ENCODE results near the gene KAZN.

Gene KAZN

GRCh38 chr1:14841456-14841855, 243.0 kb downstream of the KAZN start:
- H3K9me2 ChIP-seq (replicated peaks; ENCODE audit: insufficient read depth, low read length) = no peaks in the 10 kb centered on the region
- DNase-seq = no peak
- no peak overlapping the region for H2AFZ ChIP-seq (ENCODE audit: low read length)
- H3K4me2 ChIP-seq (ENCODE audit: low read depth, low read length) = no peak overlapping the region
- peaks cover 22% of the 10 kb centered on the region for H3F3A ChIP-seq (ENCODE audit: insufficient read depth, low read length)
- H3K27ac ChIP-seq (ENCODE audit: low read length) = no peak overlapping the region
- no peak overlapping the region for H3K4me3 ChIP-seq (ENCODE audit: low read length)
- no peak overlapping the region for H3K9ac ChIP-seq (ENCODE audit: low read length)
- no peaks in the 10 kb centered on the region for H3K36me3 ChIP-seq (replicated peaks; ENCODE audit: insufficient read depth, low read length)
- no peak for TF ChIP-seq EZH2 (optimal IDR thresholded peaks at IDR 0.05; ENCODE audit: low read depth, low read length)
- TF ChIP-seq EZH2phosphoT487 (IDR thresholded peaks at IDR 0.05; ENCODE audit: low read length) = no peak
- no peak for TF ChIP-seq CTCF (IDR thresholded peaks at IDR 0.05; ENCODE audit: low read length)
- peaks cover 13% of the 10 kb centered on the region for H3K4me1 ChIP-seq (ENCODE audit: low read length)
- H4K20me1 ChIP-seq (ENCODE audit: insufficient read depth, low read length) = no peaks in the 10 kb centered on the region
- no peaks in the 10 kb centered on the region for H3K27me3 ChIP-seq (replicated peaks; ENCODE audit: insufficient read depth, low read length)
- no peaks in the 10 kb centered on the region for H3K79me2 ChIP-seq (ENCODE audit: low read length)
- no peaks in the 10 kb centered on the region for H3K9me3 ChIP-seq (replicated peaks; ENCODE audit: insufficient read depth, low read length)

- H3K27ac ChIP-seq (ENCODE audit: low read length) = no peak overlapping the region
- no peaks in the 10 kb centered on the region for H3K9me3 ChIP-seq (replicated peaks; ENCODE audit: insufficient read depth, low read length)
- no peak overlapping the region for H3K4me2 ChIP-seq (ENCODE audit: low read depth, low read length)
- H3K27me3 ChIP-seq (replicated peaks; ENCODE audit: insufficient read depth, low read length) = no peaks in the 10 kb centered on the region
- peaks cover 13% of the 10 kb centered on the region for H3K4me1 ChIP-seq (ENCODE audit: low read length)
- no peak overlapping the region for H3K4me3 ChIP-seq (ENCODE audit: low read length)
- H3K79me2 ChIP-seq (ENCODE audit: low read length) = no peaks in the 10 kb centered on the region
- no peak overlapping the region for H3K9ac ChIP-seq (ENCODE audit: low read length)
- peaks cover 17% of the 10 kb centered on the region for H3F3A ChIP-seq (ENCODE audit: insufficient read depth, low read length)
- H3K36me3 ChIP-seq (replicated peaks; ENCODE audit: insufficient read depth, low read length) = no peaks in the 10 kb centered on the region
- no peak for TF ChIP-seq CTCF (IDR thresholded peaks at IDR 0.05; ENCODE audit: low read length)
- no peak for TF ChIP-seq EZH2phosphoT487 (IDR thresholded peaks at IDR 0.05; ENCODE audit: low read length)
- TF ChIP-seq EZH2 (optimal IDR thresholded peaks at IDR 0.05; ENCODE audit: low read depth, low read length) = no peak
- H3K9me2 ChIP-seq (replicated peaks; ENCODE audit: insufficient read depth, low read length) = no peaks in the 10 kb centered on the region
- no peak overlapping the region for H2AFZ ChIP-seq (ENCODE audit: low read length)
- no peak for DNase-seq
- H4K20me1 ChIP-seq (ENCODE audit: insufficient read depth, low read length) = no peaks in the 10 kb centered on the region
Measured at GRCh38 chr1:14841951-14842350, 243.5 kb downstream of the KAZN start.

GRCh38 chr1:14842361-14842760, 243.9 kb downstream of the KAZN start:
- TF ChIP-seq CTCF (IDR thresholded peaks at IDR 0.05; ENCODE audit: low read length) (no peak), EZH2 (optimal IDR thresholded peaks at IDR 0.05; ENCODE audit: low read depth, low read length) (no peak), EZH2phosphoT487 (IDR thresholded peaks at IDR 0.05; ENCODE audit: low read length) (no peak)
- no peak overlapping the region for H3K4me3 ChIP-seq (ENCODE audit: low read length)
- no peaks in the 10 kb centered on the region for H3K79me2 ChIP-seq (ENCODE audit: low read length)
- H3K27me3 ChIP-seq (replicated peaks; ENCODE audit: insufficient read depth, low read length) = no peaks in the 10 kb centered on the region
- H3F3A ChIP-seq (ENCODE audit: insufficient read depth, low read length) = peaks cover 12% of the 10 kb centered on the region
- H2AFZ ChIP-seq (ENCODE audit: low read length) = no peak overlapping the region
- no peak for DNase-seq
- no peak overlapping the region for H3K27ac ChIP-seq (ENCODE audit: low read length)
- no peaks in the 10 kb centered on the region for H3K9me3 ChIP-seq (replicated peaks; ENCODE audit: insufficient read depth, low read length)
- H4K20me1 ChIP-seq (ENCODE audit: insufficient read depth, low read length) = no peaks in the 10 kb centered on the region
- no peak overlapping the region for H3K9ac ChIP-seq (ENCODE audit: low read length)
- H3K9me2 ChIP-seq (replicated peaks; ENCODE audit: insufficient read depth, low read length) = no peaks in the 10 kb centered on the region
- no peaks in the 10 kb centered on the region for H3K36me3 ChIP-seq (replicated peaks; ENCODE audit: insufficient read depth, low read length)
- H3K4me1 ChIP-seq (ENCODE audit: low read length) = peaks cover 11% of the 10 kb centered on the region
- H3K4me2 ChIP-seq (ENCODE audit: low read depth, low read length) = no peak overlapping the region

Data from MM.1S (cell line).